Fibroblast of the aortic adventitia (primary cell): ENCODE data around the gene KIF21B. TPM values are rescaled to one million over a fixed set of nuclear protein-coding genes. Genes with fewer than 3 reads are reported as not detected.

Source experiments
- DNase-seq: peaks from one replicate; pipeline ENCODE4 v3.0.0-alpha.2; 2010; ENCODE audit warnings: low read depth
- H3K4me3 ChIP-seq: 2 replicates; pipeline ENCODE4 v1.5.1; 2011; ENCODE audit warnings: low read depth, mild to moderate bottlenecking, control low read depth, low read length, moderate library complexity
- CTCF ChIP-seq: IDR thresholded peaks from 2 replicates; pipeline ENCODE4 v1.5.1; 2011; ENCODE audit warnings: mild to moderate bottlenecking, low read length, control low read depth, inconsistent platforms; ENCODE audit not compliant: insufficient read depth
- total RNA-seq: library from RNA; depleted of rRNA; stranded (reverse); fragments of >200 nt; gene quantifications from 2 replicates; pipeline ENCODE4 v1.2.3, GENCODE V29; 2012; ENCODE audit warnings: low replicate concordance

Gene KIF21B
- total RNA-seq, 1 donor: under 0.01 TPM

GRCh38 chr1:201011616-201012015 is 11.9 kb downstream of the KIF21B start:
- H3K4me3 ChIP-seq: no peak overlapping the region
- TF ChIP-seq CTCF: no peak
- no peak for DNase-seq

GRCh38 chr1:201009962-201010645 is 13.4 kb downstream of the KIF21B start:
- H3K4me3 ChIP-seq: no peak overlapping the region
- DNase-seq: no peak
- TF ChIP-seq CTCF: no peak

- TF ChIP-seq CTCF: no peak
- no peak overlapping the region for H3K4me3 ChIP-seq
- DNase-seq: no peak
Observed at GRCh38 chr1:201008666-201009360, 14.7 kb downstream of the KIF21B start.

GRCh38 chr1:201007481-201007880 is 16.0 kb downstream of the KIF21B start:
- TF ChIP-seq CTCF: no peak
- no peak for DNase-seq
- H3K4me3 ChIP-seq: no peak overlapping the region

GRCh38 chr1:201006450-201006849 is 17.1 kb downstream of the KIF21B start:
- TF ChIP-seq CTCF: no peak
- H3K4me3 ChIP-seq: no peak overlapping the region
- no peak for DNase-seq

GRCh38 chr1:201004732-201005131 is 18.8 kb downstream of the KIF21B start:
- no peak for TF ChIP-seq CTCF
- no peak overlapping the region for H3K4me3 ChIP-seq
- no peak for DNase-seq

GRCh38 chr1:201004154-201004553 is 19.4 kb downstream of the KIF21B start:
- no peak overlapping the region for H3K4me3 ChIP-seq
- no peak for DNase-seq

More at GRCh38 chr1:201004154-201004553, 19.4 kb downstream of the KIF21B start:
- TF ChIP-seq CTCF: no peak
